ENCODE data around the gene IFITM5.
"Not testable (repeated sequence)": the region's sequence is repeated elsewhere in the genome, so short reads cannot be mapped to it uniquely, and the experiment has no call there.

IFITM5 gene

GRCh38 chr11:299081-299891, at the start of gene IFITM5:
Gene IFITM5 (minus strand): TSS chr11:299526. CDS start chr11:299490, 36 bp downstream.
- no peak for DNase-seq (ENCODE audit: low spot score)

- no peak for DNase-seq (ENCODE audit: low spot score)
Observed at GRCh38 chr11:346529-346928, 47.2 kb upstream of the IFITM5 start.

GRCh38 chr11:344836-345578, 45.7 kb upstream of the IFITM5 start:
- DNase-seq (ENCODE audit: low spot score), result no peak

DNA sequence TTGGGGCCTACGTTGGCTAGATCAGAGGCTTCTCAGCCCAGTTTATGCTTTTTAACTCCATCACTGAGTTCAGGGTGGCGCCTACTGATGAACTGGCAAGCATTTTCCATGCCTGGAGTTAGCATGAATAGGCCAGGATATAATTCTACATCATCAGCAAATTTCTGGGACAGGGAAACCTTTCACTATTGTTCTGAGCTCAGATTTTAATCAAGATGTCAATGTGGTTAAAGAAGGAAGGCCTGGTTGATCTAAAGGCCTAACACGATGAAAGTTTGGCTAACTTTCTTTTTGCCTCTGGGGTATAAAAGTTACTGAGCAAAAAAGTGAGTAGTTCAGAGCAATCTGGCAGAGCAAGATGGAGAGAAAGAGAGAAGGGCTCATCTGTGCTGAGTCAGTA, 43.0 kb upstream of the IFITM5 start:
- no peak for DNase-seq (ENCODE audit: low spot score)

DNA sequence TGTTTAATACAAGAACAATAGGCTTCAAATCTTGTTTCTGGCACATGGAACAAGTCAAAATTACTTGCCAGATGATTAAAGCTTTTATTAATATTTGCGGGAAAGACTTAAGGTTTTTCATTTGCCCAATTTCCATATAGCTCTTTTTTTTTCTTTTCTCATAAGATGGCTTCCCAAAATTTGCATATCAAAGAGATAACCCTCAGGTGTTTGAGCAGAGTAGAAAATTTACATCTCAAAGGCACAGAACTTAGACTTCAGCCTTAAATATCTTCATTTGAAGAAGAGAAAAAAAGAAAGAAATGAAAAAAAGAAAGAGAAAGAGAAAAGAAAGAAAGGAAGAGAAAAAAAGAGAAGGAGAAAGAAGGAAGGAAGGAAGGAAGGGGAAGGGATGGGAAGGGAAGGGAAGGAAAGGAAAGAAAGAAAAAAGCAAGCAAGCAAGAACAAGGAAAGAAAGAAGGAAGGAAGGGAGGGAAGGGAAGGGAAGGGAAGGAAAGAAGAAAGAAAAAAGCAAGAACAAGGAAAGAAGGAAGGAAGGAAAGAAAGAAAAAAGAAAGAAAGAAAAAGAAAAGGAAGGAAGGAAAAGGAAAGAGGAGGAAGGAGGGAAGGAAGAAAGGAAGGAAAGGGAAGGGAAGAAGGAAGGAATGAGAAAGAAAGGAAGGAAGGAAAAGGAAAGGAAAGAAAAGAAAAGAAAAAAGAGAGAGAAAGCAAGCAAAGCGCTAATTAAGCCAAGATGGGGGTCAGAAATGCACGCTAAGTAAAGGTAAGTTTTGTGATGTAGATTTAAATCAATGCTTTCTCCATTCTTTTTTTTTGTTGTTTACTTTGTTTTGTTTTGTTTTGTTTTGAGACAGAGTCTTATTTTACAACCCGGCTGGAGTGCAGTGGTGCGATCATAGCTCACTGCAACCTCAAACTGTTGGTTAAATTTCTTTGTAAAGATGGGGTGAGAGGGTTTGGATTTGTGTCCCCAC, 41.5 kb upstream of the IFITM5 start:
- DNase-seq (ENCODE audit: low spot score), result no peak

DNA sequence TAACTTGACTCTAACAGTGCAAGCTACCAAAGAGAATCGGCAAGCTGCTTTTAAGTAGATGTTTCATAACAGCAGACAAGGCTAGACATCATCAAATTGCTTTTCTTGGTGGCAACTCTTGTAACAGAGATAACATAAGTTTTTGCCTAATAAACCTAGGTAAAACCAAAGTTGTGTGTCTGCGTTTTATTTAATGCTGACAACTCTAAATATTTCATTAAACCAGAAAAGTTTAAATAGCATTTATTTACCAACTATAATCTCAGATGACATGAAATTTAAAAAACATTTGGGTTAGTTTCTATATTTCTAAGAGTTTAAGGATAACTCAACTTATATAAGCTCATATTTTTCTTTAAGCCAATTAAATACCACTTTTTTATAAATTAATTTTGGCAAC, 40.6 kb upstream of the IFITM5 start:
- DNase-seq (ENCODE audit: low spot score), result no peak

DNA sequence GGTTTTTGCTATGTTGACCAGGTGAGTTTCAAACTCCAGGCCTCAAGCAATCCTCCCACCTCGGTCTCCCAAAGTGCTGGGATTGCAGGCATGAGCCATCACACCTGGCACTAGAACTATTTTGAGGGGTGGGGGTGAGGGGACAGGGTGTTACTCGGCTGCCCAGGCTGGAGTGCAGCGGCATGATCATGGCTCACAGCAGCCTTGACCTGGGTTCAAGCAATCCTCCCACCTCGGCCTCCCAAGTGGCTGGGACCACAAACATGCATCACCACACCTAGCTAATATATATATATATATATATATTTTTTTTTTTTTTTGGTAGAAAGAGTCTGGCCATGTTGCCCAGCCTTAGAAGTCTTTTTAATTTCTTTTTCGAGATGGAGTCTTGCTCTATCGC, 38.4 kb upstream of the IFITM5 start:
- DNase-seq (ENCODE audit: low spot score), result no peak

GRCh38 chr11:336659-337198, 37.4 kb upstream of the IFITM5 start:
- no peak for DNase-seq (ENCODE audit: low spot score)

DNA sequence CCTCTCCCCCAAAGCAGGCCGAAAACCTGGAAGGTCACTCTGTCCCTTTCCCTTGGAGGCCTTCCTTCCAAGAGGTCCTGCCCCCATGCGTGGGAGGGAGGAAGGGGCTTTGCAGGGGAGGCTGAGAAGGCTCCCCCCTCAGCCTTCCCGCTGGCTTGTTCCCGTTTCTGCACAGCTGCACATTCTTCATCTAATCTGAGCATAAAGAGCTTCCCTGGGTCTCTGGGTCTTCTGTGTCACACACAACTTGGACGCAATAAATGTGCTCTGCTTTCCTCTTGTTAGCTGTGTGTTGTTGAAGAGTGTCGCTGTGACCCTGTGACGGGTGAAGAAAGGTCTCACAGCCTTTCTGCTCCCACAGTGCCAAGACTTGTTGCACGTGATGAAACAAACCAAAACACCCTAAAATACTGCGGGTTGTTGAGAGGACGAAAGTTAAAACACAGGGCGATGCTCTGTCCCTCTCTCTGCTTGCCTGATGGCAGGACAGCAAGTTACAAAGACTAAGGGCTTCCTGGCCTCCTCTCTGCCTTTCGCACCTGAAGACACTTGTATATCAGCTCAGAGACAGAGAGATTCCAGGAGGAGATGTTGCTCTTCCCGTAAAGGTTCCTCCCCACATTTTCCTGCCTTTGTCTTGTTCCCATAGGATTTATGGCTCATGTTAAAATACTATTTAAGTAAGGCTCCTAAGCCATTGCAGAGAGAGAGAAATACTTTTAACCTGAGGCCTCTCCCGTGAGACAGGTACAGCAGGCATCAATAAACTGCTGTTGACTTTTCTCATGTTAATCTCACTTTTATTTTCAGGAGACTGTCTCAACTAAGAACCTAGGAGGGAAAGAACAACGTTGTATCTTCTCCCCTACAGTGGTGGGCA, 36.7 kb upstream of the IFITM5 start:
- DNase-seq (ENCODE audit: low spot score), result no peak

GRCh38 chr11:334264-334994, 35.1 kb upstream of the IFITM5 start:
- no peak for DNase-seq (ENCODE audit: low spot score)

GRCh38 chr11:333616-334263, 34.4 kb upstream of the IFITM5 start:
- not testable (repeated sequence) for DNase-seq (ENCODE audit: low spot score)

DNA sequence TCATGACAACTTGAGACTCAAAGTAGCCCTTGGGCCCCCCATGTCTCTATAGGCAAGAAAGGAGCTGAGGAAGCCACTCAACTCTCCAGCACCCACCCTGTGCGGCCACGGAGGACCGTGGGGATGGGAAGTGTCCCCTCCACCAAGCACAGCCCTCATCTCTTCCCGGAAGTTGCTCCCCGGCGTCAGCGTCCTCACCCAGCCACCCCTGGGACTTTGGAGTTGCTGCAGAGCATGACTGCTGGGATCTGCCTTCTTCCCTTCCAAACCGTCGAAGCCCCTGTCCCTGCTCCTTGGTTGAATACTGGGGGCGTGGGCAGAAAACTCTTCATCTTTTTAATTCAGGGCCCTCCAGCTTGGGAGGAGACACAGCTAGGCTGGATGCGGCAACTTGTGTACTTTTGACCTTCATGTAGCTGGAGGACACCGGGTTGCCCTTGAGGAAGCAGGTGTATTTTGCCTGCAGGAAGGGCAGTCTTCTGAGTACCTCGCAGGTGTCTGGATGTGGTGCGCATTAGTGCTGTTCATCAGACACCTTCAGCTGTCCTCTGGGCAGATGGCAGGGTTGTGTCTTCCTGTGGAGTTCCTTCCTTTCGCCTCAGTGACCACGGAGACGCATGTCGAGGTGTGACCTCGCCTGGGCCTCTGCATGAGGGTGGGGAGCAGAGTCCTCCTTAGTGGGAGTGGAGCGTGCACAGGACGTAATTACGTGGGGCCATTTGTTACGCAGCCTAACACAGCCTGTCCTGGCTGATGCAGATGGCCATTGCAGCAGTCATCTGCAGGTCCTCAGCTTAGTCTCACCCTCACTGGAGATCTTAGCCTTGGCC, 33.5 kb upstream of the IFITM5 start:
- no peak for DNase-seq (ENCODE audit: low spot score)

DNA sequence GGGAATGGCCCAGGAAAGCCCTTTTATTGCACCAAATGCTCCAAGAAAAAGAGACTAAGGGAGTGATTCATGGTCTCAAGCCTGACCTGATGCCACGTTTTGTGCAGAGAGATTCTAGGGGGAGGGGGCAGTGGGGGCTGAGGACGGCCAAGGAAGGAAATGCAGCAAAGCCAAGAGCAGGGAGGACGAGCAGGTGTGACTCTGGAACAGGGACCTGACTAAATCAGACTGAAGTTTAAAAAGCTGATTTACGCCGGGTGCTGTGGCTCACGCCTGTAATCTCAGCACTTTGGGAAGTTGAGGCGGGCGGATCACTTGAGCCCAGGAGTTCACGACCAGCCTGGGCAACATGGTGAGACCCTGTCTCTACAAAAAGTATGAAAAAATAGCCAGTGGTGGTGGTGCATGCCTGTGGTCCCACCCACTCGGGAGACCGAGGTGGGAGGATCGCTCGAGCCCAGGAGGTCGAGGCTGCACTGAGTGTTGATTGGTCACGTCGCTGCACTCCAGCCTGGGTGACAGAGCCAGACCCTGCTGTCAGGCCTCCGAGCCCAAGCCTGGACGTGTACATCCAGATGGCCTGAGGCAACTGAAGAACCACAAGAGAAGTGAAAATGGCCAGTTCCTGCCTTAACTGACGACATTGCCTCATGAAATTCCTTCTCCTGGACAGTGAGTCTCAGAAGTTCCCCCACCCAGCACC, 32.2 kb upstream of the IFITM5 start:
- no peak for DNase-seq (ENCODE audit: low spot score)

DNA sequence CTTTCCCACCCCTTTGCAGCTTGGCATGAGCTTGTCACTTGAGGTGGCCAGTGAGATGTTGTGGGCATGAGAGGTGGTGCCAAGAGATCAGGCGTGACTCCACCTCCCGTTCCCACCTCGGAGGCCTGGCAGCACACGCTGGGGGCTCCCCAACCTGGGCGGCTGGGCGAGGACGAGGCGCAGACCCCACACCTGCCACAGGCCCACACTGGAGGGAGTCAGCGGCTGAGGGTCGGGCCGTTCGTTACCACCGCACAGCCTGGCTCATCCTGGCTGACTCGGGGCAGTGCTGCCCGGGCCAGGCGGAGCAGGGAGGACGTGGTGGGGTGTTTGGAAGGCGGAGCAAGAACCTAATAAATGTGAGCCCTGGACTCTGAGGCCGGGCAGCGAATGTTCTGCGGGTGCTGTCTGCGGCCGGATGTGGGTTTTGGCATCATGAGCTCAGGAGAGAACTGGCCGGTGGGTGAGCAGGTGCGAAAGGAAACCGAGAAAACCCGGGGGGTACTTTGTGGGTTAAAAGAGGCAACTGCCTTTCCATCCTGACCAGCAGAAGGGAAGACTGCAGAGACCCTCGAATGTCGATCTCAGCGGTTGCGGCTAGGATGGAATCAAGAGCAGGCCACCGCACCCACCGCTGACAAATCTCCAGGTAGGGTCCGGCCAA, 31.5 kb upstream of the IFITM5 start:
- no peak for DNase-seq (ENCODE audit: low spot score)

- no peak for DNase-seq (ENCODE audit: low spot score)
Observed at GRCh38 chr11:330307-330693, 31.0 kb upstream of the IFITM5 start.

DNA sequence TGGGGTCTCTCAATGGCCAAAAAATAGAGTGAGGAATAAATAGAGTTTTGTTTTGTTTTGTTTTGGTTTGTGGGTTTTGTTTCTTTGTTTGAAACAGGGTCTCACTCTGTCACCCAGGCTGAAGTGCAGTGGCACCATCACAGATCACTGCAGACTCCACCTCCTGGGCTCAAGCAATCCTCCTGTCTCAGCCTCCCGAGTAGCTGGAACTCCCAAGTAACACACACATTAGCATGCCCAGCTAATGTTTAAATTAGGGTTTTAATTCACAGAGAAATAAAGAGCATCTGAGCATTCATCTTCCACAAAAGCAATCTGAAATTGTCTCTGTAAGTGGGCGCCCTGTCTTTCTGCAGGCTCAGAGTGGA, 30.5 kb upstream of the IFITM5 start:
- no peak for DNase-seq (ENCODE audit: low spot score)

DNA sequence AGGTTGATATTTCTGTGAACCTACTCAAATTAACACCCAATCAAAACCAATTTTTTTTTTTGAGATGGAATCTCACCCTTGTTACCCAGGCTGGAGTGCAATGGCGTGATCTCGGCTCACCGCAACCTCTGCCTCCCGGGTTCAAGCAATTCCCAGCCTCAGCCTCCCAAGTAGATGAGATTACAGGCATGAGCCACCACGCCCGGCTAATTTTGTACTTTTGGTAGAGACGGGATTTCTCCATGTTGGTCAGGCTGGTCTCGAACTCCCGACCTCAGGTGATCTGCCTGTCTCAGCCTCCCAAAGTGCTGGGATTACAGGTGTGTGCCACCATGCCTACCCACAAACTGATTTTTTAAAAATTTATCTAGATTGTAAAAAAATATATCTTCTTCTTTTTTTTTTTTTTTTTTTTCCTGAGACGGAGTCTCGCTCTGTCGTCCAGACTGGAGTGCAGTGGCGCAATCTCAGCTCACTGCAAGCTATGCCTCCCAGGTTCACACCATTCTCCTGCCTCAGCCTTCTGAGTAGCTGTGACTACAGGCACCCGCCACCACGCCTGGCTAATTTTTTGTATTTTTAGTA, 29.3 kb upstream of the IFITM5 start:
- DNase-seq (ENCODE audit: low spot score), result not testable (repeated sequence)
